ENCODE measurements around the gene CASZ1. TPM values are rescaled to one million over a fixed set of nuclear protein-coding genes. Genes with fewer than 3 reads are reported as not detected.

Gene CASZ1
- total RNA-seq, 4 donors from 2014 or later, result 39.1 to 215 (median 115) TPM

DNA sequence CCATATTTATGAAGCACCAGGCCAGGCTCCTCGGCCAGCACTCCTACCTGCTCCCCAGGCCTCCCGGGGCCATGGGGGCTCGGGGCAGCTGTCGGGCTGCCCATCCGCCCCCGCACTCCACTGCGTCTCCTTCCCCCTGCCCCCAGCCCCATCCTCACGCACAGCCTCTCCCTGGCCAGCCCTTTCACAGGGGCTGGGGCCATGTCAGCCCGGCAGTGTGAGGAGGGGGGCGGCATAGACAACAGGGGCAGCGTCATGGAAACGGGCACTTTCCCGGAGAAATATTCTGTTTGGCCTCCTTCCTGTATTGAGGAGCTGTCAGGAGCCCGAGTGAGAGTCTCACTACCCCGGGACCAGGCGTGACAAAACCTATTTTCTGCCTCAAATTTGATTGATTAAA is 87.3 kb downstream of the CASZ1 start:
- Histone ChIP-seq H3K4me3 (no peak overlapping the region), H3K36me3 (no peaks in the 10 kb centered on the region), H3K27ac (no peak overlapping the region), H3K9me3 (no peaks in the 10 kb centered on the region), H3K27me3 (no peaks in the 10 kb centered on the region), H3K4me1 (peaks cover 0 to 2% (median 0%) of the 10 kb centered on the region in 4 donors)
- DNase-seq, result no peak
- TF ChIP-seq EP300 (IDR thresholded peaks at IDR 0.05; ENCODE audit: low read depth), result no peak
- TF ChIP-seq POLR2A (IDR thresholded peaks at IDR 0.05), result no peak
- TF ChIP-seq, protein P1, sequence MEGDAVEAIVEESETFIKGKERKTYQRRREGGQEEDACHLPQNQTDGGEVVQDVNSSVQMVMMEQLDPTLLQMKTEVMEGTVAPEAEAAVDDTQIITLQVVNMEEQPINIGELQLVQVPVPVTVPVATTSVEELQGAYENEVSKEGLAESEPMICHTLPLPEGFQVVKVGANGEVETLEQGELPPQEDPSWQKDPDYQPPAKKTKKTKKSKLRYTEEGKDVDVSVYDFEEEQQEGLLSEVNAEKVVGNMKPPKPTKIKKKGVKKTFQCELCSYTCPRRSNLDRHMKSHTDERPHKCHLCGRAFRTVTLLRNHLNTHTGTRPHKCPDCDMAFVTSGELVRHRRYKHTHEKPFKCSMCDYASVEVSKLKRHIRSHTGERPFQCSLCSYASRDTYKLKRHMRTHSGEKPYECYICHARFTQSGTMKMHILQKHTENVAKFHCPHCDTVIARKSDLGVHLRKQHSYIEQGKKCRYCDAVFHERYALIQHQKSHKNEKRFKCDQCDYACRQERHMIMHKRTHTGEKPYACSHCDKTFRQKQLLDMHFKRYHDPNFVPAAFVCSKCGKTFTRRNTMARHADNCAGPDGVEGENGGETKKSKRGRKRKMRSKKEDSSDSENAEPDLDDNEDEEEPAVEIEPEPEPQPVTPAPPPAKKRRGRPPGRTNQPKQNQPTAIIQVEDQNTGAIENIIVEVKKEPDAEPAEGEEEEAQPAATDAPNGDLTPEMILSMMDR (IDR thresholded peaks at IDR 0.05), result no peak
- no peak for TF ChIP-seq POLR2AphosphoS5 (IDR thresholded peaks at IDR 0.05)
- intact Hi-C loops (cut with DNase I; ENCODE audit: low total_unique reads), result no loop called here
- WGBS, 2 donors (ENCODE audit: low coverage in 1 of 2), result 72% methylated on average over 16 of the region's 16 CpGs; no CpG with 5 or more reads in 1 of the 2 donors
- in situ Hi-C loops (cut with MboI; ENCODE audit: low pct_ligation_motif_present in 1 of 4, low pct_unique_long_range_greater_than_20kb in 1 of 4, low sequenced_read_pairs in 3 of 4), result no loop called here

DNA sequence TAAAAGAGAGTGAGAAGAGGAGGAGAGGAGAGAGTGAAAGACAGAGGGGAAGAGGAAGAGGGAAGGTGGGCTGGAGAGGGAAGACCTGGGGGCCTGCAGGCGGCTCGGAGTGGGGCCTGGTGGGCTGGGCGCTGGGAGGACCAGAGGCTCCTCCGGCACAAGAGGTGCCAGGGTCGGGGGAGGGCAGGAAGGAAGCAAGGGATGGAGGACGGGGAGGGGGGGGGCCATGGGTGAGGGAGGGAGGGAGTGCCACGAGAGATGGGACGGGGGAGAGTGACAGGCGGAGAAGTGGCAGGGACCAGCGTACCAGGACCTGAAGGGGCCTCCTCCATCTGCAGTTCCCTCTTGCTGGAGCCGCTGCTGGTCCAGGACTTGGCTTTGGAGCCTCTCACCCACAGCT is 87.7 kb downstream of the CASZ1 start:
- DNase-seq, result no peak
- TF ChIP-seq POLR2A (IDR thresholded peaks at IDR 0.05), result no peak
- TF ChIP-seq EP300 (IDR thresholded peaks at IDR 0.05; ENCODE audit: low read depth), result no peak
- TF ChIP-seq, protein P1 (IDR thresholded peaks at IDR 0.05), result no peak
- no peak for TF ChIP-seq POLR2AphosphoS5 (IDR thresholded peaks at IDR 0.05)
- no peaks in the 10 kb centered on the region for H3K9me3 ChIP-seq
- H3K27me3 ChIP-seq, result no peaks in the 10 kb centered on the region
- intact Hi-C loops (cut with DNase I; ENCODE audit: low total_unique reads) (no loop called here), in situ Hi-C loops (cut with MboI; ENCODE audit: low pct_ligation_motif_present in 1 of 4, low pct_unique_long_range_greater_than_20kb in 1 of 4, low sequenced_read_pairs in 3 of 4) (no loop called here)
- no peak overlapping the region for H3K4me3 ChIP-seq
- H3K27ac ChIP-seq, result no peak overlapping the region
- 69% methylated on average over 11 of the region's 11 CpGs; no CpG with 5 or more reads in 1 of the 2 donors for WGBS, 2 donors (ENCODE audit: low coverage in 1 of 2)
- H3K36me3 ChIP-seq, result no peaks in the 10 kb centered on the region
- peaks cover 0 to 3% (median 0%) of the 10 kb centered on the region in 4 donors for H3K4me1 ChIP-seq

DNA sequence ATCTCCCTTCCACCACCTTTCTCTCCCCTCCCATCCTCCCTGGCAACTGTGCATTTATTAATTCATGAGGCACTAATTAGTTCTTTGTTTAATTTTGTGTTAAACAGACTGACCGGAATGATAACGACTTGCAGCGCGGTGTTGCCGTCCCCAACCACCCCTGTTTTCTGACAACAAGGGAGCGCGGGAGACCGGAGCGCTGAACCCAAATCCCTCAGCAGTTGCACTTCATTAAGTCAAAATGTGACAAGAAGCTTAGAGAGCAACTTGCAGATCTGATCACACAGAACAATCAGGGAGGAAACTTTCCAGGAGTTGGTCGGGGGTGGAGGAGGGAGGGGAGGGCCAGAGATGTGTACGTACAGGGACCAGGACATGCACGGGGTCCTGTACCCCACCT is 89.2 kb downstream of the CASZ1 start:
- no peaks in the 10 kb centered on the region for H3K27me3 ChIP-seq
- intact Hi-C loops (cut with DNase I; ENCODE audit: low total_unique reads), result no loop called here
- no peak overlapping the region for H3K27ac ChIP-seq
- H3K4me3 ChIP-seq, result no peak overlapping the region
- in situ Hi-C loops (cut with MboI; ENCODE audit: low pct_ligation_motif_present in 1 of 4, low pct_unique_long_range_greater_than_20kb in 1 of 4, low sequenced_read_pairs in 3 of 4), result no loop called here
- H3K4me1 ChIP-seq, result peaks cover 0 to 3% (median 0%) of the 10 kb centered on the region in 4 donors
- TF ChIP-seq, protein P1 (IDR thresholded peaks at IDR 0.05), result no peak
- TF ChIP-seq POLR2AphosphoS5 (IDR thresholded peaks at IDR 0.05) (no peak), EP300 (IDR thresholded peaks at IDR 0.05; ENCODE audit: low read depth) (no peak), POLR2A (IDR thresholded peaks at IDR 0.05) (no peak)
- WGBS, 2 donors (ENCODE audit: low coverage in 1 of 2), result 89 to 95% methylated on average over 9 to 12 of the region's 12 CpGs
- H3K9me3 ChIP-seq, result no peaks in the 10 kb centered on the region
- H3K36me3 ChIP-seq, result no peaks in the 10 kb centered on the region
- DNase-seq, result no peak

DNA sequence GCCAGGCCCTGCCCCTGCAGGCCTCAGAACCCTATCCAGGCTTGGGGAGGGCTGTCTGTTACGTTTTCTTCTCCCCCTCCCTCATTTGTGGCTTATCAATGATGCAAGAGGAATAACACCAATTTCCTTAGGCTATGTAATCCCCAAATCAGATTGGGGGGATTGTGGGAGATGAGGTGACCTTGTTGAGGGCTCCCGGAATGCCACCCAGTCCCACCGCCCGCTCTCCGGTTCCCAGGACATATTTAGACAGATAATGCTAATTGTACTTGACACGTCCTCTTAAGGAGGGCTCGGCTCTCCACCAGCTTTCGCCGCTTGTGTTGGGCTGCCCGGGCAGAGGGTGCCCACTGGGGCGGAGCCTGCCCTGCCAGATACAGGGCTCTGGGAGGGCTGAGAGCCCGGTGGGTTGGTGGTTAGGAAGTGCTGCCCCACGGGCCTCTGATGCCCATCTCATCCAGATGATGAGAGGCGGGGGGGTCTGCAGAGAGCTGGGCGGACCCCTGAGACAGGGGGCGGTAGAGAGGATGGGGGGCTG is 90.0 kb downstream of the CASZ1 start:
- Histone ChIP-seq H3K27ac (no peak overlapping the region), H3K4me3 (no peak overlapping the region), H3K4me1 (peaks cover 0 to 3% (median 0%) of the 10 kb centered on the region in 4 donors), H3K27me3 (no peaks in the 10 kb centered on the region), H3K36me3 (no peaks in the 10 kb centered on the region), H3K9me3 (no peaks in the 10 kb centered on the region)
- intact Hi-C loops (cut with DNase I; ENCODE audit: low total_unique reads) (no loop called here), in situ Hi-C loops (cut with MboI; ENCODE audit: low pct_ligation_motif_present in 1 of 4, low pct_unique_long_range_greater_than_20kb in 1 of 4, low sequenced_read_pairs in 3 of 4) (no loop called here)
- TF ChIP-seq EP300 (IDR thresholded peaks at IDR 0.05; ENCODE audit: low read depth) (no peak), POLR2AphosphoS5 (IDR thresholded peaks at IDR 0.05) (no peak), POLR2A (IDR thresholded peaks at IDR 0.05) (no peak)
- TF ChIP-seq, protein P1 (IDR thresholded peaks at IDR 0.05), result no peak
- DNase-seq, result no peak
- 84 to 87% methylated on average over 3 to 16 of the region's 16 CpGs for WGBS, 2 donors (ENCODE audit: low coverage in 1 of 2)
